GM23248 (cell line): ENCODE data around the gene APOBEC3A.

Source experiments
- EZH2 ChIP-seq: fragments of 200-600 bp; sonication (generic); IDR thresholded peaks from 2 replicates; pipeline ENCODE4 v1.6.1; 2018; ENCODE audit warnings: antibody characterized with exemption, mild to moderate bottlenecking; ENCODE audit not compliant: insufficient read depth, poor library complexity, severe bottlenecking
- EZH2phosphoT487 ChIP-seq: fragments of 200-600 bp; sonication (generic); IDR thresholded peaks from 2 replicates; pipeline ENCODE4 v1.6.1; 2018; ENCODE audit warnings: antibody characterized with exemption, moderate library complexity, mild to moderate bottlenecking, low read depth; ENCODE audit not compliant: insufficient read depth

- TF ChIP-seq EZH2phosphoT487 (no peak), EZH2 (no peak)
These were observed 14.4 kb downstream of the APOBEC3A start for GRCh38 chr22:38971791-38972190.
